Neuronal stem cell (in vitro differentiated cells): Measurements from ENCODE around the gene ZNF536.
"Not testable (repeated sequence)": the region's sequence is repeated elsewhere in the genome, so short reads cannot be mapped to it uniquely, and the experiment has no call there.

Experiments used
- DNase-seq: peaks from one replicate; pipeline ENCODE4 v3.0.0-alpha.2; 2013; ENCODE audit warnings: low spot score
- H2AFZ ChIP-seq: one replicate; pipeline ENCODE4 v1.6.1; 2013; ENCODE audit warnings: mild to moderate bottlenecking, low read length, inconsistent platforms
- H2AK5ac ChIP-seq: 2 replicates; pipeline ENCODE4 v1.6.1; 2013; ENCODE audit warnings: low read depth, mild to moderate bottlenecking, inconsistent platforms, low read length, moderate library complexity, mixed read lengths
- H2BK120ac ChIP-seq: 2 replicates; pipeline ENCODE4 v1.6.1; 2013; ENCODE audit warnings: low read depth, mild to moderate bottlenecking, inconsistent platforms, low read length, moderate library complexity, mixed read lengths
- H2BK12ac ChIP-seq: one replicate; pipeline ENCODE4 v1.6.1; 2013; ENCODE audit warnings: low read length, inconsistent platforms
- H2BK15ac ChIP-seq: 2 replicates; pipeline ENCODE4 v1.6.1; 2013; ENCODE audit warnings: mild to moderate bottlenecking, low read length, inconsistent platforms, mixed read lengths
- H2BK5ac ChIP-seq: one replicate; pipeline ENCODE4 v1.6.1; 2013; ENCODE audit warnings: inconsistent platforms, mild to moderate bottlenecking, low read length, moderate library complexity
- H3K14ac ChIP-seq: one replicate; pipeline ENCODE4 v1.6.1; 2013; ENCODE audit warnings: low read length, inconsistent platforms
- H3K18ac ChIP-seq: 2 replicates; pipeline ENCODE4 v1.6.1; 2013; ENCODE audit warnings: low read length, inconsistent platforms
- H3K23ac ChIP-seq: 2 replicates; pipeline ENCODE4 v1.6.1; 2013; ENCODE audit warnings: low read depth, mild to moderate bottlenecking, mixed read lengths, low read length, inconsistent platforms; ENCODE audit not compliant: poor library complexity
- H3K27ac ChIP-seq: replicated peaks from 3 replicates; pipeline ENCODE4 v1.5.1; 2013; ENCODE audit warnings: low read length, inconsistent platforms
- H3K27me3 ChIP-seq, 3 experiments: 2 replicates each; pipeline ENCODE4 v1.6.1; 2013; ENCODE audit warnings: low read length in 3 of 3, mild to moderate bottlenecking in 2 of 3, inconsistent platforms in 1 of 3, low read depth in 1 of 3, mixed read lengths in 1 of 3, moderate library complexity in 1 of 3; ENCODE audit not compliant: control insufficient read depth in 3 of 3, insufficient read depth in 3 of 3
- H3K36me3 ChIP-seq, 2 donors: replicated peaks in 1 of 2; 2 replicates each; pipeline ENCODE4 v1.6.1; 2013; ENCODE audit warnings: low read length in 2 of 2; ENCODE audit not compliant: control insufficient read depth in 2 of 2, insufficient read depth in 2 of 2
- H3K4ac ChIP-seq: 2 replicates; pipeline ENCODE4 v1.6.1; 2013; ENCODE audit warnings: inconsistent platforms, mild to moderate bottlenecking, low read length, moderate library complexity
- H3K4me1 ChIP-seq, 2 donors: 1 replicate in 1 of 2; 2 replicates in 1 of 2; pipeline ENCODE4 v1.6.1; 2013; ENCODE audit warnings: low read length in 2 of 2, low read depth in 1 of 2; ENCODE audit not compliant: control insufficient read depth in 2 of 2, insufficient read depth in 1 of 2
- H3K4me2 ChIP-seq: one replicate; pipeline ENCODE4 v1.6.1; 2013; ENCODE audit warnings: mild to moderate bottlenecking, low read length, inconsistent platforms; ENCODE audit not compliant: insufficient read depth, poor library complexity, severe bottlenecking
- H3K4me3 ChIP-seq, 2 donors: 2 replicates each; pipeline ENCODE4 v1.5.1; 2013; ENCODE audit warnings: low read length in 2 of 2, mild to moderate bottlenecking in 2 of 2, inconsistent platforms in 1 of 2, moderate library complexity in 1 of 2
- H3K79me1 ChIP-seq: one replicate; pipeline ENCODE4 v1.6.1; 2013; ENCODE audit warnings: low read depth, mild to moderate bottlenecking, inconsistent platforms, low read length, moderate library complexity
- H3K9ac ChIP-seq: one replicate; pipeline ENCODE4 v1.6.1; 2013; ENCODE audit warnings: mild to moderate bottlenecking, low read depth, low read length, inconsistent platforms; ENCODE audit not compliant: poor library complexity
- H3K9me3 ChIP-seq, 2 donors: replicated peaks in 1 of 2; 2 replicates each; pipeline versions ENCODE3 to v1.6.1; 2013; ENCODE audit warnings: low read length in 2 of 2, mild to moderate bottlenecking in 2 of 2, inconsistent platforms in 1 of 2, low read depth in 1 of 2, mixed read lengths in 1 of 2, moderate library complexity in 1 of 2; ENCODE audit not compliant: control insufficient read depth in 2 of 2, insufficient read depth in 1 of 2
- H4K8ac ChIP-seq: one replicate; pipeline ENCODE4 v1.6.1; 2013; ENCODE audit warnings: low read depth, mild to moderate bottlenecking, inconsistent platforms, low read length, moderate library complexity
- H4K91ac ChIP-seq: one replicate; pipeline ENCODE4 v1.6.1; 2013; ENCODE audit warnings: low read length, low read depth, mild to moderate bottlenecking, inconsistent platforms; ENCODE audit not compliant: poor library complexity
- WGBS, 2 donors: extraction: QIAGEN DNeasy Blood & Tissue Kit; methylation state at CpG; one replicate each; pipeline ENCODE4 v1.1.7; 2013; ENCODE audit warnings: missing lambda C conversion rate in 2 of 2, mixed read lengths in 1 of 2; ENCODE audit not compliant: insufficient read length in 2 of 2, insufficient replicate concordance in 1 of 2; ENCODE audit errors: extremely low coverage in 2 of 2; 5-methylcytosine and 5-hydroxymethylcytosine counted together

ZNF536 gene

DNA sequence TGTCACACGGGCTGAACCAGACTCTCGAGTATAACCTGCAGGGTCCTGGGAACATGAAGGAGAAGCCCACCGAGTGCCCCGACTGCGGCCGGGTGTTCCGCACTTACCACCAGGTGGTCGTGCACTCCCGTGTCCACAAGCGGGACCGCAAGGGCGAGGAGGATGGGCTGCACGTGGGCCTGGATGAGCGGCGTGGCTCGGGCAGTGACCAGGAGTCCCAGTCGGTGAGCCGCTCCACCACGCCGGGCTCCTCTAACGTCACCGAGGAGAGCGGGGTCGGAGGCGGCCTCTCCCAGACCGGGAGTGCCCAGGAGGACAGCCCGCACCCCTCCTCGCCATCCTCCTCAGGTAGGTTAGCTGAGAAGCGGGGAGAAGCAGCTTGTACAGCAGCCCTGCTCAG lies 73.2 kb downstream of the ZNF536 start:
- no peak overlapping the region for H3K4ac ChIP-seq
- no peaks in the 10 kb centered on the region for H3K9me3 ChIP-seq
- WGBS, 2 donors = no CpG with 5 or more reads among the region's 29 CpGs

DNA sequence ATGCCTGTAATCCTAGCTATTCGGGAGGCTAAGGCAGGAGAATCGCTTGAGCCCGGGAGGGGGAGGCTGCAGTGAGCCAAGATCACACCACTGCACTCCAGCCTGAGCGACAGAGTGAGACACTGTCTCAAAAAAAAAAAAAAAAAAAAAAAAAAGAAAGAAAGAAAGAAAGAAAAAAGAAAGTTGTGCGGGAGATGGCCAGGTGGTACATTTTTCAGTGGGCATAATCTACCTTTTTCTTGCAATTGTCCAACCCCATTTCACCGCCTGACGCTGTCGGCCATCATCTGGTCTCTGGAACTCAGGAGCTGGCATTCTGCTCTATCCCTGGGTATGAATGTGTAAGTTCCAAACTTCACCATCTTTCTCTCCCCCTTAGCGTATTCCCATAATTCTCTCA lies 73.9 kb downstream of the ZNF536 start:
- not testable (repeated sequence) for H3K9ac ChIP-seq, H3K79me1 ChIP-seq, H4K8ac ChIP-seq, H2BK5ac ChIP-seq, H3K27ac ChIP-seq, H3K36me3 ChIP-seq, H2BK120ac ChIP-seq, H3K14ac ChIP-seq, H3K4me3 ChIP-seq, DNase-seq, H3K23ac ChIP-seq, H3K9me3 ChIP-seq, H3K4ac ChIP-seq, H3K4me2 ChIP-seq, H4K91ac ChIP-seq, H2BK12ac ChIP-seq, H3K27me3 ChIP-seq, H2BK15ac ChIP-seq, H2AFZ ChIP-seq
- Histone ChIP-seq H2AK5ac (peak overlapping the region; percentile 42), H3K18ac (peak overlapping the region; percentile 16), H3K4me1 (peaks cover 24 to 40% of the 10 kb centered on the region in 2 donors)
- WGBS, 2 donors = no CpG with 5 or more reads among the region's 9 CpGs

More for the DNA sequence above, 73.2 kb downstream of the ZNF536 start:
- Histone ChIP-seq H3K4me2 (no peak overlapping the region), H3K4me3 (no peak overlapping the region), H2BK5ac (peak overlapping the region; percentile 60), H2AK5ac (peak overlapping the region; percentile 95), H3K27me3 (no peaks in the 10 kb centered on the region), H3K14ac (no peak overlapping the region), H3K27ac (no peak overlapping the region), H2AFZ (no peak overlapping the region), H2BK120ac (peak overlapping the region; percentile 54), H4K91ac (no peak overlapping the region), H3K36me3 (peaks cover 0 to 4% of the 10 kb centered on the region in 2 donors), H3K9ac (peak overlapping the region; percentile 30), H3K79me1 (no peaks in the 10 kb centered on the region), H3K18ac (peak overlapping the region; percentile 70), H2BK15ac (peak overlapping the region; percentile 62), H3K23ac (no peak overlapping the region), H4K8ac (no peak overlapping the region), H3K4me1 (peaks cover 18 to 34% of the 10 kb centered on the region in 2 donors), H2BK12ac (peak overlapping the region; percentile 79)
- DNase-seq = no peak

- Histone ChIP-seq H3K9ac (no peak overlapping the region), H3K79me1 (no peaks in the 10 kb centered on the region), H3K4me2 (no peak overlapping the region), H3K14ac (no peak overlapping the region), H3K9me3 (no peaks in the 10 kb centered on the region), H2AFZ (no peak overlapping the region), H2BK120ac (no peak overlapping the region), H3K18ac (no peak overlapping the region), H3K4ac (no peak overlapping the region), H3K27me3 (no peaks in the 10 kb centered on the region), H3K27ac (no peak overlapping the region), H3K23ac (no peak overlapping the region), H3K4me3 (no peak overlapping the region), H2BK12ac (no peak overlapping the region), H3K36me3 (peaks cover 0 to 4% of the 10 kb centered on the region in 2 donors), H4K91ac (no peak overlapping the region), H3K4me1 (peaks cover 25 to 43% of the 10 kb centered on the region in 2 donors), H2BK15ac (no peak overlapping the region), H2BK5ac (no peak overlapping the region), H2AK5ac (no peak overlapping the region), H4K8ac (no peak overlapping the region)
- no CpG with 5 or more reads among the region's 10 CpGs for WGBS, 2 donors
- DNase-seq = no peak
Observed at GRCh38 chr19:30446850-30447552, 74.8 kb downstream of the ZNF536 start.

GRCh38 chr19:30447553-30447870 lies 75.3 kb downstream of the ZNF536 start:
- no peak overlapping the region for H2BK15ac ChIP-seq
- H3K23ac ChIP-seq = no peak overlapping the region
- no peak overlapping the region for H2AK5ac ChIP-seq
- H3K79me1 ChIP-seq = no peaks in the 10 kb centered on the region
- no CpG with 5 or more reads among the region's 4 CpGs for WGBS, 2 donors
- no peak overlapping the region for H2BK5ac ChIP-seq
- no peak overlapping the region for H4K8ac ChIP-seq
- no peak overlapping the region for H3K4me3 ChIP-seq
- H2AFZ ChIP-seq = no peak overlapping the region
- DNase-seq = no peak
- no peaks in the 10 kb centered on the region for H3K9me3 ChIP-seq
- peaks cover 0 to 4% of the 10 kb centered on the region in 2 donors for H3K36me3 ChIP-seq
- no peak overlapping the region for H3K4me2 ChIP-seq
- H3K14ac ChIP-seq = no peak overlapping the region
- no peaks in the 10 kb centered on the region for H3K27me3 ChIP-seq
- H3K18ac ChIP-seq = no peak overlapping the region
- H2BK12ac ChIP-seq = no peak overlapping the region
- H3K4me1 ChIP-seq = peaks cover 25 to 43% of the 10 kb centered on the region in 2 donors
- no peak overlapping the region for H2BK120ac ChIP-seq
- no peak overlapping the region for H4K91ac ChIP-seq
- no peak overlapping the region for H3K9ac ChIP-seq
- no peak overlapping the region for H3K27ac ChIP-seq
- no peak overlapping the region for H3K4ac ChIP-seq
